HepG2 (cell line): ENCODE data around the gene STOML2. TPM values are rescaled to one million over a fixed set of nuclear protein-coding genes. Genes with fewer than 3 reads are reported as not detected.
A peak's percentile ranks its signal among the peaks of the same experiment; 100 is the strongest.

Experiments
- ATAC-seq: fragments of 200-7000 bp; cut with Tn5 transposase; 3 replicates; pipeline ENCODE4 v1.9.1; 2020; ENCODE audit warnings: mild to moderate bottlenecking, moderate library complexity
- BruUV-seq: library from RNA; stranded (reverse); fragments of 400-500 nt; replicated peaks from 2 replicates; lab custom pipeline; 2021; lab: Mats Ljungman, UMichigan
- CTCF ChIA-PET: fragments of 300-600 bp; formaldehyde crosslinking; extraction: SDS; loops from one replicate; lab custom pipeline; 2021; ENCODE audit warnings: low total read pairs, inconsistent platforms, low intra/inter-chr PET ratio; lab: Yijun Ruan, JAX
- POLR2A ChIA-PET: fragments of 350-600 bp; sonication (Branson Sonifier 250); formaldehyde crosslinking; loops from one replicate; lab custom pipeline; 2020; ENCODE audit warnings: antibody characterized with exemption, inconsistent platforms; lab: Yijun Ruan, JAX
- DNase-seq: peaks from one replicate; pipeline ENCODE4 v3.0.0-alpha.2; 2015; ENCODE audit warnings: low spot score
- FAIRE-seq: peaks from 3 replicates; lab custom pipeline; 2011; peaks lifted over from hg19 to GRCh38; lab: Jason Lieb, UNC
- H2AFZ ChIP-seq: one replicate; pipeline ENCODE4 v1.6.1; 2011; ENCODE audit warnings: low read length, inconsistent platforms
- H3K27ac ChIP-seq: fragments of 300-600 bp; 3 replicates; pipeline ENCODE4 v1.8.0; 2011; ENCODE audit warnings: mixed run types, mild to moderate bottlenecking, mixed read lengths, low read length, inconsistent platforms; ENCODE audit not compliant: insufficient read depth; ENCODE audit errors: extremely low read length
- H3K27me3 ChIP-seq, 2 experiments: fragments of 200-600 bp in 1 of 2; 2 replicates in 1 of 2; 3 replicates in 1 of 2; pipeline versions ENCODE4 v1.6.0 to v1.8.0; 2011; ENCODE audit warnings: low read length in 2 of 2, mild to moderate bottlenecking in 2 of 2, moderate library complexity in 2 of 2, inconsistent platforms in 1 of 2; ENCODE audit not compliant: insufficient read depth in 2 of 2, control insufficient read depth in 1 of 2
- H3K36me3 ChIP-seq, 2 experiments: fragments of 200-600 bp in 1 of 2; replicated peaks in 1 of 2; 2 replicates in 1 of 2; 3 replicates in 1 of 2; pipeline versions ENCODE4 v1.5.1 to v1.8.0; 2011; ENCODE audit warnings: low read length in 2 of 2, inconsistent platforms in 1 of 2; ENCODE audit not compliant: insufficient read depth in 2 of 2, control insufficient read depth in 1 of 2
- H3K4me1 ChIP-seq: 2 replicates; pipeline ENCODE4 v1.5.1; 2012; ENCODE audit warnings: low read length, inconsistent platforms; ENCODE audit not compliant: insufficient read depth
- H3K4me2 ChIP-seq: 2 replicates; pipeline ENCODE4 v1.6.0; 2011; ENCODE audit warnings: low read depth, low read length, inconsistent platforms
- H3K4me3 ChIP-seq, 3 experiments: fragments of 200-600 bp in 1 of 3; sonication (generic), shearing (Covaris generic) in 1 of 3; replicated peaks in 1 of 3; 2 replicates each; pipeline ENCODE4 v1.5.1; 2011 to 2016; ENCODE audit warnings: low read length in 3 of 3, inconsistent platforms in 2 of 3, low read depth in 2 of 3, mild to moderate bottlenecking in 2 of 3, control low read depth in 1 of 3, mixed read lengths in 1 of 3; ENCODE audit not compliant: insufficient read depth in 1 of 3
- H3K79me2 ChIP-seq: one replicate; pipeline ENCODE4 v1.6.1; 2011; ENCODE audit warnings: low read length, inconsistent platforms; ENCODE audit not compliant: insufficient read depth
- H3K9ac ChIP-seq: 2 replicates; pipeline ENCODE4 v1.6.0; 2011; ENCODE audit warnings: mild to moderate bottlenecking, low read depth, low read length, inconsistent platforms; ENCODE audit not compliant: insufficient read depth
- H3K9me3 ChIP-seq: 2 replicates; pipeline ENCODE4 v1.5.1; 2012; ENCODE audit warnings: mild to moderate bottlenecking, low read length
- H4K20me1 ChIP-seq: 2 replicates; pipeline ENCODE4 v1.6.0; 2011; ENCODE audit warnings: inconsistent platforms, mild to moderate bottlenecking, low read length, moderate library complexity; ENCODE audit not compliant: insufficient read depth
- GTF2F1 ChIP-seq: fragments of 150-350 bp; IDR thresholded peaks from 2 replicates; pipeline ENCODE4 v1.6.1; 2014; ENCODE audit warnings: low read length
- MTERF4 ChIP-seq: sonication (generic); formaldehyde crosslinking; IDR thresholded peaks from 2 replicates; pipeline ENCODE4 v1.8.0; 2023; ENCODE audit warnings: mild to moderate bottlenecking, missing genetic modification reagents
- PREB ChIP-seq: sonication (generic); formaldehyde crosslinking; IDR thresholded peaks from 2 replicates; pipeline ENCODE4 v1.4.0; 2020; ENCODE audit warnings: missing genetic modification reagents
- SRSF4 ChIP-seq: fragments of 200-400 bp; formaldehyde crosslinking; IDR thresholded peaks from one replicate; pipeline ENCODE4 v1.6.1; 2018; ENCODE audit warnings: mild to moderate bottlenecking, low read depth, low read length, moderate library complexity; ENCODE audit not compliant: poor library complexity, severe bottlenecking
- ZC3H13 ChIP-seq: sonication (generic); formaldehyde crosslinking; IDR thresholded peaks from 2 replicates; pipeline ENCODE4 v1.8.1; 2023; ENCODE audit warnings: mild to moderate bottlenecking, missing genetic modification reagents, moderate library complexity
- ZMYM3 ChIP-seq: sonication (generic); formaldehyde crosslinking; IDR thresholded peaks from 2 replicates; pipeline ENCODE4 v1.5.1; 2020; ENCODE audit warnings: mild to moderate bottlenecking, missing genetic modification reagents
- ZNF281 ChIP-seq: sonication (generic); formaldehyde crosslinking; IDR thresholded peaks from 2 replicates; pipeline ENCODE4 v1.4.0; 2020; ENCODE audit warnings: missing genetic modification reagents, borderline replicate concordance
- ZNF512B ChIP-seq: sonication (generic); formaldehyde crosslinking; IDR thresholded peaks from 2 replicates; pipeline ENCODE4 v1.5.1; 2020; ENCODE audit warnings: missing genetic modification reagents, mild to moderate bottlenecking, borderline replicate concordance
- WGBS: methylation state at CpG from one replicate; pipeline ENCODE4 v1.1.6; 2017; ENCODE audit warnings: low lambda C conversion rate; 5-methylcytosine and 5-hydroxymethylcytosine counted together
- in situ Hi-C: cut with HindIII; loops from 2 replicates; pipeline ENCODE4 v1.10.0; 2017; ENCODE audit warnings: low pct_unique_long_range_greater_than_20kb; ENCODE audit not compliant: extremely low pct_ligation_motif_present
- intact Hi-C: fragments of 100-400 bp; cut with micrococcal nuclease; formaldehyde crosslinking; loops from one replicate; pipeline ENCODE4 v1.10.0; 2022; ENCODE audit not compliant: unreplicated experiment
- polyA plus RNA-seq, 8 experiments: library from polyadenylated mRNA; depleted of rRNA in 3 of 8; stranded (reverse) in 7 of 8; unstranded in 1 of 8; fragments of >200 nt; fragmentation: Illumina TruSeq in 4 of 8; extraction: Trizol in 4 of 8; gene quantifications; 2 replicates each; pipeline versions ENCODE4 v1.2.1 to v1.2.3, GENCODE V29; 2011 to 2016; ENCODE audit warnings: low read depth in 4 of 8, missing spikeins in 1 of 8, mixed read lengths in 1 of 8; ENCODE audit not compliant: insufficient read depth in 1 of 8
- total RNA-seq, 5 experiments: library from RNA; depleted of rRNA; stranded (reverse); fragments of >200 nt; fragmentation: Illumina TruSeq; extraction: Trizol; gene quantifications; 2 replicates each; pipeline ENCODE4 v1.2.3, GENCODE V29; 2016; ENCODE audit warnings: low read depth in 1 of 5

STOML2 gene
- total and polyA plus RNA-seq, 2 of the 13 experiments (the other 11 are each of a cell fraction or from before 2014, with no cell fraction given) = 245 to 250 TPM

GRCh38 chr9:35073279-35073612 is 29.7 kb downstream of the STOML2 start:
- Histone ChIP-seq H3K36me3 (peaks cover 5 to 32% of the 10 kb centered on the region in 2 experiments), H3K27me3 (no peaks in the 10 kb centered on the region; a peak in 1 of 5 replicates), H3K27ac (peak overlapping the region; percentile 86), H3K4me3 (peak overlapping the region in 2 of 3 experiments; percentile 12 to 56; a peak in 1 of 6 replicates), H4K20me1 (peaks cover 35% of the 10 kb centered on the region), H3K79me2 (peaks cover 49% of the 10 kb centered on the region), H3K9ac (peak overlapping the region; percentile 63), H3K4me1 (peaks cover 45% of the 10 kb centered on the region), H2AFZ (no peak overlapping the region), H3K9me3 (no peaks in the 10 kb centered on the region), H3K4me2 (peak overlapping the region; percentile 80)
- BruUV-seq = no TSS peak
- POLR2A ChIA-PET = no interaction called here
- intact Hi-C loops = no loop called here
- FAIRE-seq (no peak), ATAC-seq (no peak), DNase-seq (no peak)
- in situ Hi-C loops = no loop called here
- CTCF ChIA-PET = interaction anchor here (2.1 kb wide), 1 partner anchor 23 kb away, joined by 9 read pairs; the partner anchor contains the start of gene PIGO
- TF ChIP-seq PREB (CRISPR knock-in tag) = no peak
- TF ChIP-seq SRSF4 = no peak
- 0 out of 2 replicates have a peak, but pooled peaks have one; percentile 53 for TF ChIP-seq MTERF4 (CRISPR knock-in tag)
- 0 out of 2 replicates have a peak, but pooled peaks have one; percentile 23 for TF ChIP-seq ZNF512B (CRISPR knock-in tag)
- TF ChIP-seq GTF2F1 = no peak
- TF ChIP-seq ZC3H13 (CRISPR knock-in tag) = 0 out of 2 replicates have a peak, but pooled peaks have one; percentile 0
- 0 out of 2 replicates have a peak, but pooled peaks have one; percentile 2 for TF ChIP-seq ZMYM3 (CRISPR knock-in tag)
- TF ChIP-seq ZNF281 (CRISPR knock-in tag) = 0 out of 2 replicates have a peak, but pooled peaks have one; percentile 20
- WGBS = 100% methylated on average over 2 of the region's 2 CpGs
